OCI-LY3 (cell line): ENCODE measurements around the gene SH3PXD2A.

Source experiments
- CTCF ChIP-seq: fragments of 200-600, 300-600 bp; sonication (generic); IDR thresholded peaks from 2 replicates; pipeline ENCODE4 v1.5.1; 2014; ENCODE audit warnings: antibody characterized with exemption, low read length, low read depth
- EZH2phosphoT487 ChIP-seq: fragments of 200-600 bp; shearing (Covaris generic); IDR thresholded peaks from 2 replicates; pipeline ENCODE4 v1.6.1; 2018; ENCODE audit warnings: antibody characterized with exemption, mixed run types, low read depth

GRCh38 chr10:103605359-103606096, 249.8 kb downstream of the SH3PXD2A start:
- TF ChIP-seq CTCF (peak; percentile 37; the same call in 1 of the 2 replicates), EZH2phosphoT487 (no peak)
